Stimulated activated memory B cell treated with anti-CD40 and anti-IgM and Interleukin-4, amounts not matched to agents 10 μg/mL and 1 μg/mL and 100 μg/mL, for 72 hours (primary cell): Measurements from ENCODE around the gene DPYSL4.

Experiments
- ATAC-seq: fragments of 150-1000 bp; cut with Tn5 transposase; 2 replicates; pipeline ENCODE4 v1.10.0; 2021
- H3K27ac Mint-ChIP-seq: one replicate; pipeline ENCODE4 v1.8.0; 2022; ENCODE audit warnings: mild to moderate bottlenecking, mixed read lengths
- H3K27me3 Mint-ChIP-seq: one replicate; pipeline ENCODE4 v1.8.0; 2022; ENCODE audit warnings: mixed read lengths
- H3K36me3 Mint-ChIP-seq: one replicate; pipeline ENCODE4 v1.8.0; 2022; ENCODE audit warnings: mixed read lengths
- H3K4me1 Mint-ChIP-seq: one replicate; pipeline ENCODE4 v1.8.0; 2022; ENCODE audit warnings: mixed read lengths
- H3K4me3 Mint-ChIP-seq: one replicate; pipeline ENCODE4 v1.8.0; 2022; ENCODE audit warnings: mild to moderate bottlenecking, moderate library complexity, mixed read lengths
- H3K9me3 Mint-ChIP-seq: one replicate; pipeline ENCODE4 v1.8.0; 2022; ENCODE audit warnings: mixed read lengths

DPYSL4 gene

GRCh38 chr10:132249824-132250375 lies 63.2 kb downstream of the DPYSL4 start:
- no peak overlapping the region for H3K4me3 Mint-ChIP-seq
- H3K27ac Mint-ChIP-seq: no peak overlapping the region
- peaks cover 12% of the 10 kb centered on the region for H3K27me3 Mint-ChIP-seq
- no peaks in the 10 kb centered on the region for H3K36me3 Mint-ChIP-seq
- H3K9me3 Mint-ChIP-seq: no peaks in the 10 kb centered on the region
- no peak for ATAC-seq
- H3K4me1 Mint-ChIP-seq: no peaks in the 10 kb centered on the region

DNA sequence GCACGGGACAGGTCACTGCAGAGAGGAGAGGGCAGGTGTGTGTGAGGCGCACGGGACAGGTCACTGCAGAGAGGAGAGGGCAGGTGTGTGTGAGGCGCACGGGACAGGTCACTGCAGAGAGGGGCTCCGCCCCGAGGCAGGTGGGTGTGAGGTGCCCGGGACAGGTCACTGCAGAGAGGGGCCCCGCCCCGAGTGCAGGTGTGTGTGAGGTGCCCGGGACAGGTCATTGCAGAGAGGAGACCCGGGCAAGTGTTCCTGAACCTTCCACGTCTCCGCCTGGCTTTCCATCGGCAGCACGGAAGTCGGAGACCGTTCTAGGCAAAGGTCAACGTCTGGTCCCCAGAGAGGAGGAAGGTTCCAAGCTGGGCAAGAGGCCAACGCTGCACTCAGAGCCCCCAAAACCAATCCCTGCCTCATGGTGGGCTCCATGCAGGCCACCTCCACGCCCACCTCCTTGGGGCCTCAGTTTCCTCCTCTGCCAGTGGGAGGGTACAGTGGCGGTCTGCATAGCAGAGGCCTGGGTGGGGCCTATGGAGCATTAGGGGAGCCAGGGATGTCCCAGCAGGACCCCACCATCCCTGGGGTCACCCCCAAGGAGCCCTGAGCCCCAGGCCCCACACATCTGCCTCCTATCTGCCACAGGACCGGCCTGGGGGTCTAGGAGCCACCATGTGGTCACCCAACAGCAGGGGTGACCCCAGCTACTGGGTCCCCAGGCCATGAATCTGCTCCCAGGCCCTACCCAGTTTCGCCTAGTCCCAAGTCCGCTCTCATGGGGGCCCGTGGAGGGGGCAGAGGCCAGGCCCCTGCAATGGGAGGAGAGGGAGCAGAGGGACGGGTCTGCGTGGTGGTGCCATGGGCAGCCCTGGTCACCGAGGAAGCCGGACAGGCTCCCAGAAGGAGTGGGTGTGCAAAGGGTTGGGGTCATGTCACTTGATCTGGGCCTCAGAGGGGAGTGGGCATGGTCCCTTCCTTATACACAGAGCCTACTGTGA lies 64.0 kb downstream of the DPYSL4 start:
- no peaks in the 10 kb centered on the region for H3K4me1 Mint-ChIP-seq
- no peaks in the 10 kb centered on the region for H3K36me3 Mint-ChIP-seq
- H3K9me3 Mint-ChIP-seq: no peaks in the 10 kb centered on the region
- peaks cover 12% of the 10 kb centered on the region for H3K27me3 Mint-ChIP-seq
- ATAC-seq: no peak
- H3K4me3 Mint-ChIP-seq: no peak overlapping the region
- H3K27ac Mint-ChIP-seq: no peak overlapping the region

DNA sequence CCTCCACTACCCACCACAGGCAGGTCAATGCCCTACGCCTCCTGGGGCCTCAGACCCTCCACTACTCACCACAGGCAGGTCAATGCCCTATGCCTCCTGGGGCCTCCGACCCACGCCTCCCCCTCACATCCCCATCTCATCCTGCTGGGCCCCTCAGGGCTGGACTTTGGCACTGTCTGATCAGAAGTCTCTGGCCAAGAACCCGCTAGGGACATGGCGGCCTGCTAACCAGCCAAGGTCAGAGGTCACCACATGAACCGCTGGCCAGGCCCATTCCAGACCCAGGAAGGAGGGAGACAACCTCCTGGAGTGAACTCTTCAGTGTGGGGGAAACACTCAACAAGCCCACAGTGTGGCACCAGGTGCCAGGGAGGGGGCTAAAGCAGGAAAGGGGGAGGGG lies 65.2 kb downstream of the DPYSL4 start:
- no peaks in the 10 kb centered on the region for H3K36me3 Mint-ChIP-seq
- H3K4me1 Mint-ChIP-seq: no peaks in the 10 kb centered on the region
- H3K27ac Mint-ChIP-seq: no peak overlapping the region
- no peak for ATAC-seq
- peaks cover 11% of the 10 kb centered on the region for H3K27me3 Mint-ChIP-seq
- H3K9me3 Mint-ChIP-seq: no peaks in the 10 kb centered on the region
- H3K4me3 Mint-ChIP-seq: no peak overlapping the region

DNA sequence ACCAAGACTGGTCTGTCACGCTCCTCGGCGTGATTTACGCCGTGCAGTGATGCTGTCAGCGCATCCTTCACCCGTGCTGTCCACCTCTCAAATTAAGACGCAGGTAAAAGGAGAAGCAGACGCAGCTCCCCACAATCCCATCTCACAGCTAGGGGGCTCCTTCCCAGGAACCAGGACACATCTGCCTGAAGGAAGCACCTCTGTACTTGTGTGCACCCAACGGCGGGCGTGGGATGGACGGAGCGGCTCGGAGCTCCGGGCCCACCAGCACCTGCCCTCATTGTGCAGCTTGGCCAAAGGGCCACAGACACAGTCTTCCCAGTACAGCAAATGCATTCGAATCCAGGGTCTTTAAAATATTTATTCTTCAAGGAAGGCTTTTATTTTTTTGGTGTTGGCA lies 65.7 kb downstream of the DPYSL4 start:
- Mint-ChIP-seq H3K4me3 (no peak overlapping the region), H3K4me1 (no peaks in the 10 kb centered on the region), H3K27ac (no peak overlapping the region)

GRCh38 chr10:132253092-132253687 lies 66.4 kb downstream of the DPYSL4 start:
- Mint-ChIP-seq H3K27ac (no peak overlapping the region), H3K9me3 (no peaks in the 10 kb centered on the region), H3K36me3 (no peaks in the 10 kb centered on the region), H3K4me1 (no peaks in the 10 kb centered on the region), H3K27me3 (no peaks in the 10 kb centered on the region), H3K4me3 (no peak overlapping the region)
- ATAC-seq: no peak

More for the DNA sequence above, 65.7 kb downstream of the DPYSL4 start:
- Mint-ChIP-seq H3K36me3 (no peaks in the 10 kb centered on the region), H3K9me3 (no peaks in the 10 kb centered on the region), H3K27me3 (peaks cover 7% of the 10 kb centered on the region)
- no peak for ATAC-seq

GRCh38 chr10:132254841-132255240 lies 68.1 kb downstream of the DPYSL4 start:
- ATAC-seq: no peak
- Mint-ChIP-seq H3K27me3 (no peaks in the 10 kb centered on the region), H3K9me3 (no peaks in the 10 kb centered on the region), H3K27ac (no peak overlapping the region), H3K4me1 (no peaks in the 10 kb centered on the region), H3K4me3 (no peak overlapping the region), H3K36me3 (no peaks in the 10 kb centered on the region)
